Placental pericyte (primary cell): ENCODE data around the gene PLCL2. TPM values are rescaled to one million over a fixed set of nuclear protein-coding genes. Genes with fewer than 3 reads are reported as not detected.

Experiments
- total RNA-seq: library from RNA; depleted of rRNA; stranded (reverse); fragments of >200 nt; gene quantifications from 2 replicates; pipeline ENCODE4 v1.2.3, GENCODE V29; 2012

PLCL2 gene
- total RNA-seq: 7.7 and 9.0 TPM in 2 replicates

GRCh38 chr3:16884748-16885592 lies at the start of gene PLCL2:
Gene PLCL2 (plus strand): TSS chr3:16884955. CDS start chr3:16885040, 85 bp downstream.

